Keratinocyte (primary cell): ENCODE results near the gene CPVL. TPM values are rescaled to one million over a fixed set of nuclear protein-coding genes. Genes with fewer than 3 reads are reported as not detected.

Experiments
- DNase-seq: peaks from one replicate; pipeline ENCODE4 v3.0.0-alpha.2; 2011; ENCODE audit warnings: low read depth, missing footprints, low spot score
- FAIRE-seq: peaks from 2 replicates; lab custom pipeline; 2011; peaks lifted over from hg19 to GRCh38; lab: Jason Lieb, UNC
- H2AFZ ChIP-seq: 2 replicates; pipeline ENCODE4 v1.6.0; 2012; ENCODE audit warnings: low read length, control low read depth, inconsistent platforms; ENCODE audit not compliant: control insufficient read depth
- H3K27ac ChIP-seq: 2 replicates; pipeline ENCODE4 v1.5.1; 2011; ENCODE audit warnings: low read length; ENCODE audit not compliant: control insufficient read depth, insufficient read depth
- H3K27me3 ChIP-seq: 3 replicates; pipeline ENCODE4 v1.6.0; 2011; ENCODE audit warnings: low read length; ENCODE audit not compliant: control insufficient read depth, insufficient read depth; ENCODE audit errors: extremely low read depth
- H3K36me3 ChIP-seq, 2 experiments: 2 replicates in 1 of 2; 3 replicates in 1 of 2; pipeline ENCODE4 v1.5.1; 2011; ENCODE audit warnings: low read length in 2 of 2, mild to moderate bottlenecking in 1 of 2; ENCODE audit not compliant: control insufficient read depth in 2 of 2, insufficient read depth in 2 of 2; ENCODE audit errors: extremely low read depth in 1 of 2
- H3K4me1 ChIP-seq: 3 replicates; pipeline ENCODE4 v1.5.1; 2011; ENCODE audit warnings: low read length; ENCODE audit not compliant: control insufficient read depth, insufficient read depth; ENCODE audit errors: extremely low read depth
- H3K4me2 ChIP-seq: 3 replicates; pipeline ENCODE4 v1.6.0; 2011; ENCODE audit warnings: low read depth, low read length; ENCODE audit not compliant: control insufficient read depth, insufficient read depth; ENCODE audit errors: extremely low read depth
- H3K4me3 ChIP-seq, 3 experiments: fragments of 200-600 bp in 1 of 3; sonication (generic) in 1 of 3; 2 replicates in 2 of 3; 3 replicates in 1 of 3; pipeline ENCODE4 v1.5.1; 2011 to 2016; ENCODE audit warnings: low read length in 3 of 3, mild to moderate bottlenecking in 3 of 3, control low read depth in 2 of 3, inconsistent platforms in 1 of 3, low read depth in 1 of 3, mixed read lengths in 1 of 3, mixed run types in 1 of 3, moderate library complexity in 1 of 3; ENCODE audit not compliant: control insufficient read depth in 2 of 3, insufficient read depth in 2 of 3; ENCODE audit errors: extremely low read depth in 1 of 3
- H3K79me2 ChIP-seq: 2 replicates; pipeline ENCODE4 v1.6.0; 2012; ENCODE audit warnings: low read length; ENCODE audit not compliant: control insufficient read depth, insufficient read depth
- H3K9ac ChIP-seq: 3 replicates; pipeline ENCODE4 v1.6.0; 2011; ENCODE audit warnings: low read length; ENCODE audit not compliant: control insufficient read depth, insufficient read depth; ENCODE audit errors: extremely low read depth
- H3K9me1 ChIP-seq: 3 replicates; pipeline ENCODE4 v1.6.0; 2011; ENCODE audit warnings: low read length; ENCODE audit not compliant: control insufficient read depth, insufficient read depth; ENCODE audit errors: extremely low read depth
- H3K9me3 ChIP-seq: 2 replicates; pipeline ENCODE4 v1.5.1; 2012; ENCODE audit warnings: low read depth, low read length; ENCODE audit not compliant: control insufficient read depth
- H4K20me1 ChIP-seq: 3 replicates; pipeline ENCODE4 v1.6.0; 2011; ENCODE audit warnings: low read length; ENCODE audit not compliant: control insufficient read depth, insufficient read depth; ENCODE audit errors: extremely low read depth
- CTCF ChIP-seq, 3 experiments: IDR thresholded peaks in 1 of 3; conservative IDR thresholded peaks in 1 of 3; optimal IDR thresholded peaks in 1 of 3; 2 replicates in 2 of 3; 3 replicates in 1 of 3; pipeline versions ENCODE3 to v1.5.1; 2011; ENCODE audit warnings: low read length in 3 of 3, mild to moderate bottlenecking in 3 of 3, moderate library complexity in 2 of 3, control low read depth in 1 of 3, inconsistent platforms in 1 of 3; ENCODE audit not compliant: insufficient read depth in 2 of 3; ENCODE audit errors: extremely low read depth in 1 of 3
- EZH2 ChIP-seq: IDR thresholded peaks from one replicate; pipeline ENCODE4 v1.6.1; 2012; ENCODE audit warnings: inconsistent platforms, mild to moderate bottlenecking, low read length, moderate library complexity
- dilution Hi-C: fragments of 300-500 bp; cut with MboI; formaldehyde crosslinking; loops from one replicate; pipeline ENCODE4 v1.7.0; 2020; ENCODE audit warnings: low sequenced_read_pairs; ENCODE audit not compliant: extremely low pct_ligation_motif_present
- polyA plus RNA-seq, 5 experiments: library from polyadenylated mRNA; depleted of rRNA in 3 of 5; stranded (reverse) in 3 of 5; stranded (forward) in 1 of 5; unstranded in 1 of 5; fragments of >200 nt; gene quantifications; 1 replicate in 1 of 5; 2 replicates in 3 of 5; 3 replicates in 1 of 5; pipeline versions ENCODE4 v1.2.1 to v1.2.3, GENCODE V29; 2011 to 2012; ENCODE audit warnings: missing spikeins in 2 of 5, low read depth in 1 of 5, low replicate concordance in 1 of 5

CPVL gene
- polyA plus RNA-seq, 1 donor (not counting 4 experiments of a cell fraction or from before 2014, with no cell fraction given): 9.8 TPM

GRCh38 chr7:29042824-29043231, 103.5 kb downstream of the CPVL start:
- Histone ChIP-seq H3K36me3 (no peaks in the 10 kb centered on the region), H3K4me3 (no peak overlapping the region), H3K27ac (no peak overlapping the region), H3K4me2 (no peak overlapping the region), H3K27me3 (no peaks in the 10 kb centered on the region), H3K4me1 (no peaks in the 10 kb centered on the region), H3K9me3 (no peaks in the 10 kb centered on the region), H3K79me2 (no peaks in the 10 kb centered on the region), H4K20me1 (no peaks in the 10 kb centered on the region), H2AFZ (no peak overlapping the region), H3K9ac (no peak overlapping the region), H3K9me1 (no peaks in the 10 kb centered on the region)
- dilution Hi-C loops: no loop called here
- no peak for DNase-seq
- no peak for TF ChIP-seq CTCF (optimal IDR thresholded peaks at IDR 0.05 in 1 of 3, IDR thresholded peaks at IDR 0.05 in 1 of 3, conservative IDR thresholded peaks at IDR 0.05 in 1 of 3; ENCODE audit: extremely low read depth in 1 of 3, insufficient read depth in 2 of 3, low read length in 3 of 3)
- no peak for TF ChIP-seq EZH2
- no peak for FAIRE-seq

- Histone ChIP-seq H3K4me2 (no peak overlapping the region), H2AFZ (no peak overlapping the region), H3K9me1 (no peaks in the 10 kb centered on the region), H3K79me2 (no peaks in the 10 kb centered on the region), H3K9me3 (no peaks in the 10 kb centered on the region), H3K4me3 (no peak overlapping the region), H4K20me1 (no peaks in the 10 kb centered on the region), H3K9ac (no peak overlapping the region), H3K27me3 (no peaks in the 10 kb centered on the region), H3K4me1 (no peaks in the 10 kb centered on the region), H3K27ac (no peak overlapping the region), H3K36me3 (no peaks in the 10 kb centered on the region)
- FAIRE-seq (no peak), DNase-seq (no peak)
- TF ChIP-seq CTCF (optimal IDR thresholded peaks at IDR 0.05 in 1 of 3, IDR thresholded peaks at IDR 0.05 in 1 of 3, conservative IDR thresholded peaks at IDR 0.05 in 1 of 3; ENCODE audit: extremely low read depth in 1 of 3, insufficient read depth in 2 of 3, low read length in 3 of 3) (no peak), EZH2 (no peak)
- dilution Hi-C loops: no loop called here
Observed at GRCh38 chr7:29041991-29042390, 104.3 kb downstream of the CPVL start.
